WTC11 (cell line): ENCODE measurements around the gene LSP1. TPM values are rescaled to one million over a fixed set of nuclear protein-coding genes. Genes with fewer than 3 reads are reported as not detected.

ENCODE experiments used
- ATAC-seq: fragments of 200-7000 bp; cut with Tn5 transposase; 2 replicates; pipeline ENCODE4 v1.10.0; 2021; ENCODE audit warnings: mild to moderate bottlenecking, moderate library complexity
- CTCF ChIA-PET: fragments of 300-600 bp; sonication (Branson Sonifier 250); formaldehyde crosslinking; loops from one replicate; lab custom pipeline; 2021; ENCODE audit warnings: antibody characterized with exemption; lab: Charles Lee
- POLR2A ChIA-PET: fragments of 350-600 bp; sonication (Branson Sonifier 250); formaldehyde crosslinking; loops from one replicate; lab custom pipeline; 2021; ENCODE audit warnings: antibody characterized with exemption; lab: Charles Lee
- DNase-seq: peaks from one replicate; pipeline ENCODE4 v3.0.0; 2021; ENCODE audit warnings: low spot score
- H3K27ac Mint-ChIP-seq: 2 replicates; pipeline ENCODE4 v1.8.0; 2021; ENCODE audit warnings: mixed read lengths
- H3K27me3 Mint-ChIP-seq: 2 replicates; pipeline ENCODE4 v1.8.0; 2021; ENCODE audit warnings: low read depth, mild to moderate bottlenecking, moderate library complexity, mixed read lengths
- H3K36me3 Mint-ChIP-seq: 2 replicates; pipeline ENCODE4 v1.8.0; 2021; ENCODE audit warnings: mixed read lengths
- H3K4me1 Mint-ChIP-seq: 2 replicates; pipeline ENCODE4 v1.8.0; 2022; ENCODE audit warnings: mixed read lengths
- H3K4me3 Mint-ChIP-seq: 2 replicates; pipeline ENCODE4 v1.8.0; 2021; ENCODE audit warnings: mild to moderate bottlenecking, moderate library complexity, mixed read lengths
- H3K9me3 Mint-ChIP-seq: 2 replicates; pipeline ENCODE4 v1.8.0; 2021; ENCODE audit warnings: mixed read lengths
- AR ChIP-seq: fragments of 250-450 bp; sonication (Bioruptor Pico); IDR thresholded peaks from 2 replicates; pipeline ENCODE4 v1.9.0; 2021; ENCODE audit warnings: mild to moderate bottlenecking
- ATF3 ChIP-seq: sonication (generic); formaldehyde crosslinking; conservative IDR thresholded peaks from 2 replicates; pipeline ENCODE4 v1.8.1; 2022; ENCODE audit warnings: mild to moderate bottlenecking, missing genetic modification reagents
- CREB1 ChIP-seq: sonication (generic); formaldehyde crosslinking; IDR thresholded peaks from 2 replicates; pipeline ENCODE4 v1.8.0; 2023; ENCODE audit warnings: mild to moderate bottlenecking, missing genetic modification reagents
- CTCF ChIP-seq: fragments of 200-600 bp; IDR thresholded peaks from 2 replicates; pipeline ENCODE4 v1.8.0; 2022; ENCODE audit warnings: antibody characterized with exemption
- FOXK1 ChIP-seq: sonication (generic); formaldehyde crosslinking; IDR thresholded peaks from 2 replicates; pipeline ENCODE4 v1.8.0; 2022; ENCODE audit warnings: mild to moderate bottlenecking, moderate library complexity, missing genetic modification reagents
- IRF2 ChIP-seq: sonication (generic); formaldehyde crosslinking; IDR thresholded peaks from 2 replicates; pipeline ENCODE4 v1.8.0; 2022; ENCODE audit warnings: low read depth, missing genetic modification reagents, borderline replicate concordance
- OVOL2 ChIP-seq: fragments of 250-450 bp; sonication (Bioruptor Pico); IDR thresholded peaks from 2 replicates; pipeline ENCODE4 v1.9.0; 2021; ENCODE audit warnings: mild to moderate bottlenecking, borderline replicate concordance
- PRRX2 ChIP-seq: fragments of 250-450 bp; sonication (Bioruptor Pico); IDR thresholded peaks from 2 replicates; pipeline ENCODE4 v1.8.0; 2021; ENCODE audit warnings: mild to moderate bottlenecking
- RORB ChIP-seq: fragments of 250-450 bp; sonication (Bioruptor Pico); IDR thresholded peaks from 2 replicates; pipeline ENCODE4 v1.9.0; 2021; ENCODE audit warnings: mild to moderate bottlenecking
- TEAD1 ChIP-seq: sonication (generic); formaldehyde crosslinking; IDR thresholded peaks from 2 replicates; pipeline ENCODE4 v1.8.0; 2022; ENCODE audit warnings: mild to moderate bottlenecking, missing genetic modification reagents
- TP53 ChIP-seq: sonication (generic); formaldehyde crosslinking; IDR thresholded peaks from 2 replicates; pipeline ENCODE4 v1.8.1; 2023; ENCODE audit warnings: mild to moderate bottlenecking, missing genetic modification reagents
- ZMAT4 ChIP-seq: fragments of 250-450 bp; sonication (Bioruptor Pico); IDR thresholded peaks from 2 replicates; pipeline ENCODE4 v1.9.0; 2021; ENCODE audit warnings: mild to moderate bottlenecking
- ZNF121 ChIP-seq: sonication (generic); formaldehyde crosslinking; IDR thresholded peaks from 2 replicates; pipeline ENCODE4 v1.8.0; 2023; ENCODE audit warnings: missing genetic modification reagents
- ZNF263 ChIP-seq: sonication (generic); formaldehyde crosslinking; IDR thresholded peaks from 2 replicates; pipeline ENCODE4 v1.8.1; 2022; ENCODE audit warnings: low read depth, mild to moderate bottlenecking, moderate library complexity, missing genetic modification reagents
- ZNF396 ChIP-seq: fragments of 250-450 bp; sonication (Bioruptor Pico); IDR thresholded peaks from 2 replicates; pipeline ENCODE4 v1.8.0; 2021; ENCODE audit warnings: mild to moderate bottlenecking, moderate library complexity, borderline replicate concordance
- ZNF423 ChIP-seq: fragments of 250-450 bp; sonication (Bioruptor Pico); IDR thresholded peaks from 2 replicates; pipeline ENCODE4 v2.1.2; 2022; ENCODE audit warnings: mild to moderate bottlenecking, moderate library complexity
- ZNF671 ChIP-seq: fragments of 250-450 bp; sonication (Bioruptor Pico); IDR thresholded peaks from 2 replicates; pipeline ENCODE4 v1.8.0; 2021; ENCODE audit warnings: mild to moderate bottlenecking
- total RNA-seq: library from RNA; stranded (reverse); gene quantifications from 3 replicates; pipeline ENCODE4 v1.2.3, GENCODE V29; 2021
- TF ChIP-seq, protein P1 (sequence below): fragments of 250-450 bp; sonication (Bioruptor Pico); IDR thresholded peaks from 2 replicates; pipeline ENCODE4 v1.9.0; 2021; ENCODE audit warnings: moderate library complexity, mild to moderate bottlenecking, inconsistent platforms, borderline replicate concordance

The LSP1 gene
- total RNA-seq, 1 experiment from 2014 or later = 0.77 TPM

DNA sequence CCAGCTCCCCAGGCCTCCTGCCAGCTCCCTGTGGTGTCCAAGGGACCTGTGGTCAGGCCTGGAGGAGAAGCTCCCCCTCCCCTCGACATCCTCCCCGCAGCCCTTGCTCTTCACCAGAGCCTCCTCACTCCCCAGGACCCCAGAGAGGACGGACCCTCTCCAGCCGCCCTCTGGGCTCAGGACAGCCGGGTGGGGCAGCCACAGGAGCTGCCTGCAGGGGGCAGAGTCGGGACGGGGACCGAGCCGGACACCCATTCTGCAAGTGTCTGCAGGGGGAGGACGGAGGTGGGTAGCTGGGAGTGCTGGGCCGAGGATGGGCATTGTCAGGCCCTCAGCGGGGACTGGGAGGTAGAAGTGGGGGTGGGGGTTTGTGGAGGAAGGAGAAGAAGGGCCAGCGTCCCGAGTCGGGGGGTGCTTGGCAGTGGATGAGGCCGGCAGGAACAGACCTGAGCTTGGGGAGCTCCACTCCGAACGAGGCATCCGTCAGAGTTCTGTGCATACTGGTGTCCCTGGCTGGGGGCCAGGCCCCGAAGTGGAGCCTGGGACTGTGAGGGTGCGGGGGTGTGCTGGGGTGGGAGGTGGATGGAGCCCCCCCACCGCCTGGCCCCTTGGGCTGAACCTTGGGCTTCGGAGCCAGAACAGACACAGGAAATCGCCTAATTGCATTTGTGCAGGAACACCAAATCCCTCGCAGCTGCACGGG lies 23.6 kb downstream of the LSP1 start:
- POLR2A ChIA-PET = no interaction called here
- DNase-seq = peak; percentile 77
- no peaks in the 10 kb centered on the region; the same call in 1 of the 2 replicates for H3K27me3 Mint-ChIP-seq

GRCh38 chr11:1877211-1878136 lies 24.6 kb downstream of the LSP1 start:
- ChIA-PET CTCF (interaction anchor here (0.6 to 6.0 kb wide), 46 partner anchors 10 to 287 kb away, joined by 3 to 69 read pairs (median 5); partner anchors contain the start of genes H19, MRPL23, SYT8 and TNNI2), POLR2A (no interaction called here)
- no peak for DNase-seq
- 0 out of 2 replicates have a peak, but pooled peaks cover 3% of the 10 kb centered on the region for H3K4me1 Mint-ChIP-seq
- TF ChIP-seq RORB (CRISPR knock-in tag) (no peak), TEAD1 (CRISPR knock-in tag) (no peak), PRRX2 (CRISPR knock-in tag) (no peak)
- H3K27ac Mint-ChIP-seq = no peak overlapping the region
- no peaks in the 10 kb centered on the region; the same call in 1 of the 2 replicates for H3K27me3 Mint-ChIP-seq
- ATAC-seq = no peak
- no peaks in the 10 kb centered on the region for H3K36me3 Mint-ChIP-seq
- H3K9me3 Mint-ChIP-seq = no peaks in the 10 kb centered on the region
- no peak overlapping the region for H3K4me3 Mint-ChIP-seq

More for the DNA sequence above, 23.6 kb downstream of the LSP1 start:
- Mint-ChIP-seq H3K4me1 (0 out of 2 replicates have a peak, but pooled peaks cover 3% of the 10 kb centered on the region), H3K27ac (no peak overlapping the region), H3K36me3 (no peaks in the 10 kb centered on the region), H3K9me3 (no peaks in the 10 kb centered on the region), H3K4me3 (no peak overlapping the region)
- TF ChIP-seq CTCF (peak; percentile 21; the same call in 1 of the 2 replicates), OVOL2 (CRISPR knock-in tag) (no peak)
- CTCF ChIA-PET = interaction anchor here (0.6 to 6.0 kb wide), 64 partner anchors 9 to 431 kb away, joined by 3 to 69 read pairs (median 4); partner anchors contain the start of genes H19, MRPL23, SYT8 and TNNI2
- peak; percentile 85 for ATAC-seq

DNA sequence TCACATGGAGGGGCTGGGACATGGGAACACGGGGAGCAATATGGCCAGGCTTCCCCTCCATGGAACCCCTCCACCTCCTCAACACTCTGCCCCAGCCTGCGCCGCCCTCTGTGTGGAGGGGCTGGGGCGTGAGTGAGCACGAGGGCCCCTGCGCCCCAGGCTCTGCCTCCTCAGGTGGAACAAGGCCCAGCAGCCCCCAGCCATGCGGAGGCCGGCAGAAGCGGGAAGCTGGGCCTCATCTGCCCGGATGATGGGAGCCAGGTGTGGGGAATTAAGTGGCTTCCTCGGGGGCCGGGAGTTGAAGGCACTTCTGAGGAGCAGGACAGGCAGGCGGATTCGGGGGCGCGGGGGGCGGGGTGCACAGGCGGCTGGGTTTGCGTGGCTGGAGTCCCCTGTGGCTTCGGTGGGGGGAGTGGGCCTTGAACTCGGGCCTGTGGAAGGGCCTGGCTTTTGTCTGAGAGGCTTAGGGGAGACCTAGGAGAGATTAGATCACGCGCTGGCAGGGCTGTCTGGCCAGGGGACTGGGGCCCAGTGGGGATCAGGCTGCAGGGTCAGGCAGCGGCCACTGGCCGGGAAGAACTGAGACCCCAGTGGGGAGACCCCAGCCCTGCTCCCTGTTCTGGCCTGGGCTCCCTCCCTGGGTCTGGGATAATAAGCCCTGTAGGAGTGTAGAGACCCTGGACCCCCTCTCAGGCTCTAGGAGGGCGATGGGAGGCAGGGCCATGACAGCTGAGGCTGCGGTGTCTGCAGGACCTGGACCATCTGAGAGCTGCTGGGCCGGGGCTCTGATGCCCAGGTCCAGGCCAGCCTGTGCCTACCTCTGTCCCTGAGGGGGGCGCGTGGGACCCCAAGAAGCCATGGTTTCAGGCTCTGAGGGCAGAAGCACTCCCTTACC lies 25.5 kb downstream of the LSP1 start:
- no peaks in the 10 kb centered on the region for H3K9me3 Mint-ChIP-seq
- H3K4me1 Mint-ChIP-seq = 0 out of 2 replicates have a peak, but pooled peaks cover 3% of the 10 kb centered on the region
- DNase-seq (no peak), ATAC-seq (no peak)
- no peaks in the 10 kb centered on the region for H3K36me3 Mint-ChIP-seq
- no peak overlapping the region for H3K27ac Mint-ChIP-seq
- ChIA-PET CTCF (interaction anchor here (0.9 to 6.0 kb wide), 7 partner anchors 53 to 273 kb away, joined by 3 to 69 read pairs (median 4); no protein-coding TSS in a partner anchor), POLR2A (no interaction called here)
- H3K27me3 Mint-ChIP-seq = no peaks in the 10 kb centered on the region; the same call in 1 of the 2 replicates
- H3K4me3 Mint-ChIP-seq = no peak overlapping the region
- TF ChIP-seq FOXK1 (CRISPR knock-in tag) (no peak), OVOL2 (CRISPR knock-in tag) (no peak), ZNF671 (CRISPR knock-in tag) (no peak), ZMAT4 (CRISPR knock-in tag) (no peak), CREB1 (no peak), AR (CRISPR knock-in tag) (no peak), RORB (CRISPR knock-in tag) (no peak), ZNF396 (CRISPR knock-in tag) (no peak), ATF3 (CRISPR knock-in tag) (no peak), TP53 (CRISPR knock-in tag) (no peak), ZNF263 (CRISPR knock-in tag) (no peak), IRF2 (no peak), ZNF121 (CRISPR knock-in tag) (no peak), ZNF423 (CRISPR knock-in tag) (no peak)
- TF ChIP-seq, protein P1, sequence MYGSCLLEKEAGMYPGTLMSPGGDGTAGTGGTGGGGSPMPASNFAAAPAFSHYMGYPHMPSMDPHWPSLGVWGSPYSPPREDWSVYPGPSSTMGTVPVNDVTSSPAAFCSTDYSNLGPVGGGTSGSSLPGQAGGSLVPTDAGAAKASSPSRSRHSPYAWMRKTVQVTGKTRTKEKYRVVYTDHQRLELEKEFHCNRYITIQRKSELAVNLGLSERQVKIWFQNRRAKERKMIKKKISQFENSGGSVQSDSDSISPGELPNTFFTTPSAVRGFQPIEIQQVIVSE = no peak
